Heart left ventricle (tissue), 13 donors: ENCODE measurements around the gene DNAJB11.

Source experiments
- CTCF ChIP-seq, 12 donors: fragments of 200-600 bp; sonication (generic) in 4 of 12; IDR thresholded peaks; one replicate each; pipeline versions ENCODE4 v1.5.0 to v1.8.0; 2018 to 2022; ENCODE audit warnings: antibody characterized with exemption in 12 of 12, mild to moderate bottlenecking in 5 of 12
- POLR2A ChIP-seq, 2 donors: fragments of 450-650 bp; IDR thresholded peaks; one replicate each; pipeline ENCODE4 v1.6.1; 2017; ENCODE audit warnings: antibody characterized with exemption in 2 of 2, mild to moderate bottlenecking in 2 of 2, moderate library complexity in 2 of 2
- donor health status: ischemic (EF 13 %, LVEDD 7.1; RV severe dilation, severe dysfunction).
- donor health status: DM: no; HTN: yes; CAD: no.
- donor health status: DM: no; HTN: no; CAD: no.
- donor health status: ischemic (EF 25% LVEDD 6.9; RV normal size, moderate dysfunction).
- donor health status: ischemic (EF 25% LVEDD 5.7; RV mildly dilated, moderate dysfunction).
- donor health status: ischemic (EF 35%, LVEDD 5.7; RV mildly dilated, moderate dysfunction).
- donor health status: nonischemic (EF 11% LVEDD 7.7; RV severe dilation, severe dysfunction).
- donor health status: DM: yes; HTN: yes; CAD: no.
- donor health status: PGD.
- donor health status: ischemic (EF 29% LVEDD 5.4; RV normal size, mild dysfunction).
- donor health status: nonischemic (EF 23%, LVEDD 6.1; RV moderate dilation, normal function).

- TF ChIP-seq CTCF (IDR thresholded peaks at IDR 0.05): no peak
- no peak for TF ChIP-seq POLR2A (IDR thresholded peaks at IDR 0.05)
These were observed 45.9 kb upstream of the DNAJB11 start for GRCh38 chr3:186524616-186525015.
